ENCODE data around the gene SLC39A3. TPM values are rescaled to one million over a fixed set of nuclear protein-coding genes. Genes with fewer than 3 reads are reported as not detected.

SLC39A3 gene
- total RNA-seq, 2 experiments from 2014 or later: 31.5 to 37.5 TPM

- H3K4me3 Mint-ChIP-seq: no peak overlapping the region
- no peaks in the 10 kb centered on the region for H3K36me3 Mint-ChIP-seq (ENCODE audit: low read depth)
- H3K9me3 Mint-ChIP-seq: no peaks in the 10 kb centered on the region
- DNase-seq: no peak
- POLR2A ChIA-PET: no interaction called here
- CTCF ChIA-PET: no interaction called here
- H3K27me3 Mint-ChIP-seq: no peaks in the 10 kb centered on the region
- H3K4me1 Mint-ChIP-seq: peaks cover 2% of the 10 kb centered on the region
- no peak overlapping the region for H3K27ac Mint-ChIP-seq
Measured at GRCh38 chr19:2693492-2694160, 46.2 kb downstream of the SLC39A3 start.

- Mint-ChIP-seq H3K4me1 (no peaks in the 10 kb centered on the region), H3K27me3 (no peaks in the 10 kb centered on the region), H3K27ac (no peak overlapping the region), H3K9me3 (no peaks in the 10 kb centered on the region), H3K4me3 (no peak overlapping the region), H3K36me3 (ENCODE audit: low read depth) (no peaks in the 10 kb centered on the region)
- POLR2A ChIA-PET: no interaction called here
- DNase-seq: no peak
- CTCF ChIA-PET: no interaction called here
Measured at GRCh38 chr19:2691951-2692350, 47.9 kb downstream of the SLC39A3 start.

- H3K27me3 Mint-ChIP-seq: no peaks in the 10 kb centered on the region
- H3K9me3 Mint-ChIP-seq: no peaks in the 10 kb centered on the region
- H3K36me3 Mint-ChIP-seq (ENCODE audit: low read depth): no peaks in the 10 kb centered on the region
- no peaks in the 10 kb centered on the region for H3K4me1 Mint-ChIP-seq
- no peak overlapping the region for H3K4me3 Mint-ChIP-seq
- ChIA-PET POLR2A (no interaction called here), CTCF (interaction anchor here (0.6 to 1.4 kb wide), 3 partner anchors 10 to 234 kb away, joined by 3 read pairs; no protein-coding TSS in a partner anchor)
- no peak overlapping the region for H3K27ac Mint-ChIP-seq
- DNase-seq: no peak
Measured at GRCh38 chr19:2690856-2691255, 49.0 kb downstream of the SLC39A3 start.

- no peak overlapping the region for H3K4me3 Mint-ChIP-seq
- H3K9me3 Mint-ChIP-seq: no peaks in the 10 kb centered on the region
- DNase-seq: no peak
- POLR2A ChIA-PET: no interaction called here
- H3K36me3 Mint-ChIP-seq (ENCODE audit: low read depth): no peaks in the 10 kb centered on the region
- CTCF ChIA-PET: no interaction called here
- no peaks in the 10 kb centered on the region for H3K27me3 Mint-ChIP-seq
- H3K27ac Mint-ChIP-seq: no peak overlapping the region
- no peaks in the 10 kb centered on the region for H3K4me1 Mint-ChIP-seq
Measured at GRCh38 chr19:2686360-2686759, 53.5 kb downstream of the SLC39A3 start.

DNA sequence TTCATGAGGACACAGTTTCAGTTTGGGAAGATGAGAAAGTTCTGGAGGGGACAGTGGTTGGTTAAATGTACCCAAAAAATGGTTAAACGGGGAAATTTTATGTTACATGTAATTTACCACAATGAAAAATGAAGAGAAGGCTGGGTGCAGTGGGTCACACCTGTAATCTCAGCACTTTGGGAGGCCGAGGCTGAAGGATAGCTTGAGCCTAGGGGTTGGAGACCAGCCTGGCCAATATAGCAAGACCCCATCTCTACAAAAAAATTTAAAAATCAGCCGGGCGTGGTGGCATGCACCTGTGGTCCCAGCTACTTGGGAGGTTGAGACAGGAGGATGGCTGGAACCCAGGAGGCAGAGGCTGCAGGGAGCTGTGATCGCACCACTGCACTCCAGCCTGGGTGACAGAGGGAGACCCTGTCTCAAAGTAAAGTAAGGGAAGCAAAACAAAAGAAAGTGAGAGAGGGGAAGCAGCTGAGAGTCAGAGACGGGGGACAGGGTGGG is 54.6 kb downstream of the SLC39A3 start:
- ChIA-PET POLR2A (no interaction called here), CTCF (no interaction called here)
- no peaks in the 10 kb centered on the region for H3K4me1 Mint-ChIP-seq
- H3K4me3 Mint-ChIP-seq: no peak overlapping the region
- no peaks in the 10 kb centered on the region for H3K36me3 Mint-ChIP-seq (ENCODE audit: low read depth)
- DNase-seq: no peak
- no peaks in the 10 kb centered on the region for H3K27me3 Mint-ChIP-seq
- H3K9me3 Mint-ChIP-seq: no peaks in the 10 kb centered on the region
- peak overlapping the region; percentile 54 for H3K27ac Mint-ChIP-seq

DNA sequence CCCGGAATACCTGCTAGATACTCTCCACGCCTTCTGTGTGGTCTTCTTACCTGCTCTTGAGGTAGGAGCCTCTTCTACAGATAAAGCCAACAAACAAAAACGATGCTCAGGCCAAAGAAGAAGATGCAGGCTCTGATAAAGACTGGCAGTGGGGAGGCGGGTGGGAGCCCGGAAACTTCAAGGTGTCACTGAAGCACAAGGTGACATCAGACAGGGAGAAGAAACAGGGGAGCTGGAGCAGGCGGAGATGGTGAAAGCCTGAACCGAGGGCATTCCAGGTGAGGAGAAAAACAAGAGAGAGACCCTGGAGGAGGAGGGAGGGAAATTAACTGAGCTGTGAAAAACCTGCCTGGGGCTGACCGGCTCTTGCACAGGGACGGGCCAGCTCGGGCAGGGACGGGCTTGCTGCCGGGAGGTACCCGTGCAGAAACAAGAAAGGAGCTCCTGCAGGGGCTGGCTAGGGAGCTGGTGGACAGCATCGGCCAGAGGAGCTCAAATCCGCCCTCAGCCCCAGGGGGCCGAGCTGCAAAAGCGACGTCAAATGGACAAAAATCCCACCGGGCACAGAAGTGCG is 56.3 kb downstream of the SLC39A3 start:
- CTCF ChIA-PET: no interaction called here
- no peak for DNase-seq
- POLR2A ChIA-PET: no interaction called here
- H3K27ac Mint-ChIP-seq: no peak overlapping the region
- H3K27me3 Mint-ChIP-seq: no peaks in the 10 kb centered on the region
- H3K36me3 Mint-ChIP-seq (ENCODE audit: low read depth): no peaks in the 10 kb centered on the region
- peaks cover 3% of the 10 kb centered on the region for H3K9me3 Mint-ChIP-seq
- H3K4me3 Mint-ChIP-seq: no peak overlapping the region
- no peaks in the 10 kb centered on the region for H3K4me1 Mint-ChIP-seq

Other genes starting within 250 kb of the SLC39A3 start
- gene GNG7, start 37.3 kb downstream of the SLC39A3 start, total RNA-seq: 1 to 10 TPM; 1.1 to 1.2 TPM
- not detected for gene DIRAS1, start 18.6 kb downstream of the SLC39A3 start, total RNA-seq
- gene SGTA, start 43.3 kb upstream of the SLC39A3 start, total RNA-seq: 10 to 100 TPM; 46.6 to 46.9 TPM
- gene THOP1, start 45.5 kb upstream of the SLC39A3 start, total RNA-seq: 10 to 100 TPM; 84.2 to 97.1 TPM
- 1 to 10 TPM; 4.1 to 4.6 TPM for gene ZNF554, start 79.9 kb upstream of the SLC39A3 start, total RNA-seq
- 1 to 10 TPM; 2.2 to 3.2 TPM for gene ZNF555, start 101.5 kb upstream of the SLC39A3 start, total RNA-seq
- gene ZNF556, start 127.3 kb upstream of the SLC39A3 start, total RNA-seq: not detected
- gene ZNF57, start 160.9 kb upstream of the SLC39A3 start, total RNA-seq: 1 to 10 TPM; 4.4 to 4.9 TPM
- gene ZNF77, start 205.0 kb upstream of the SLC39A3 start, total RNA-seq: 1 to 10 TPM; 4.6 to 5.6 TPM
- gene TLE6, start 237.5 kb upstream of the SLC39A3 start, total RNA-seq: 1 to 10 TPM; 1.2 to 1.6 TPM

Measured in activated CD4-positive, alpha-beta T cell treated with anti-CD3 and anti-CD28 coated beads, Interleukin-2, amount 10 ng/mL, durations not matched to agents 7 days and 5 days (primary cell).